HG03457 (cell line): ENCODE results near the gene CYB5A.
"Not testable (repeated sequence)": the region's sequence is repeated elsewhere in the genome, so short reads cannot be mapped to it uniquely, and the experiment has no call there.

Experiments used
- ATAC-seq: cut with Tn5 transposase; IDR thresholded peaks from one replicate; pipeline ENCODE4 v1.9.1; 2021; ENCODE audit warnings: moderate number of reproducible peaks; ENCODE audit not compliant: unreplicated experiment

The CYB5A gene

GRCh38 chr18:74291771-74292540, at the start of gene CYB5A:
TSS of gene CYB5A (minus strand) at chr18:74291963. CDS start at chr18:74291875, 88 bp downstream.
- ATAC-seq: peak; percentile 100

- ATAC-seq: no peak
Measured at GRCh38 chr18:74337912-74338309, 46.1 kb upstream of the CYB5A start.

GRCh38 chr18:74337155-74337911, 45.6 kb upstream of the CYB5A start:
- ATAC-seq: no peak

DNA sequence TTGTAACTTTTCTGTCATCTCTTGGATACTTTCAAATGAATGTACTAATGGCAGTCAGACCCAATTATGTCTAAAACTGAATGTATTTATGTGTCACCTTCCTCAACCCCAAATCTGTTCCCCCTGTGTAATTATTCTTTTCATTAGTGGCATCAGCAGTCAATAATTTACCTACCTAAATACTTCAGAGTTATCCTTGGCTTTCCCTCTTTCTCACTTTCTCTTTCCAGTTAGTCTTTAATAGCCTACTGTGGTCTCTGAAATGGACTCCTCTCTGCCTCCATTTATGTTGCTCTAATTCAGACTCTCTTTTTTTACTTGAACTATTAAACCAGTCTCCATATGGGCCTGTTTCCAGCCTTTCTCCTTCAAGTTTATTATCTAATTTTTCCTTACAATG, 44.9 kb upstream of the CYB5A start:
- ATAC-seq: peak; percentile 52

DNA sequence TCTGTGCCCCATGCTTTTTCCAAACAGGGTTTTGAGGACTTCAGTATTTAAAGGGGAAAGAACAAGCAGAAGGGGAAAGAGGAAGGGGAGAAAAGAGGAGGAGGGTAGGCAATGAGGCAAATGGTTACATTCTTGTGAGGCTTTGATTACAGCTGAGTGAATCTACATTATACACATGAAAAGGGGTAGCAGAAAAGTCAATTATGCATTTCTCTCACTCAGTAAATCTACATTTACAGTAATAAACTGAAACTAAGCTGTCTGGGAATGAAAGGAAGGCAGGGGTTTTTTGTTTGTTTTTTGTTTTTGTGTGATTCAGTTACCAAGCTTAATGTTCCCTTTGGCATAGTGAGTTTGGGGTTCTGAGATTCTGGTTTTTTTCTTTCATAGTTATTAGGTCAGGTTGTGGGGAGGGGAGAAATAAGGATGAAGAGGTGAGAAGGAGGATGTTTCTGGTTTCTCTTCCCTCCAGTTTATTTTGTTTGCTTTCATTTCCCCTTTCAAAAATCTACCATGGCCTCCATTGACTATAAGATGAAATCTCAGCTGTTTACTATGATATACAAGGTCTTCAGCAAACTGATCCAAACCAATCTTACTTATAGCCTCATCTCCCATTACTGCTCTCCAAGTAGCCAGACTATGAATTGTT, 42.6 kb upstream of the CYB5A start:
- no peak for ATAC-seq

- no peak for ATAC-seq
Measured at GRCh38 chr18:74333091-74333490, 41.3 kb upstream of the CYB5A start.

- no peak for ATAC-seq
Measured at GRCh38 chr18:74331404-74331803, 39.6 kb upstream of the CYB5A start.

GRCh38 chr18:74329688-74330205, 38.0 kb upstream of the CYB5A start:
- no peak for ATAC-seq

DNA sequence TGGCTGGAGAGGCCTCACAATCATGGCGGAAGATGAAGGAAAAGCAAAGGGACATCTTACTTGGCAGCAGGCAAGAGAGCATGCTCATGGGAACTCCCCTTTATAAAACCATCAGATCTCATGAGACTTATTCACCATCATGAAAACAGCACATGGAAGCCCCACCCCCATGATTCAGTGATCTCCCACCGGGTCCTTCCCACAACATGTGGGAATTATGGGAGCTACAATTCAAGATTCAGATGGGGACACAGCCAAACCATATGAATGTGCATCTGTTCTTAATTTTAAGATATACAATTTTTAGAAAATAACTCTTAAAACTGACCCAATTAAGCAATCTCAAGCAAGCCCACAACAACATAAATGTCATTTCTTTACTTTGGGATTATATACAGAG, 36.4 kb upstream of the CYB5A start:
- ATAC-seq: no peak

- ATAC-seq: not testable (repeated sequence)
Measured at GRCh38 chr18:74326791-74327190, 35.0 kb upstream of the CYB5A start.

DNA sequence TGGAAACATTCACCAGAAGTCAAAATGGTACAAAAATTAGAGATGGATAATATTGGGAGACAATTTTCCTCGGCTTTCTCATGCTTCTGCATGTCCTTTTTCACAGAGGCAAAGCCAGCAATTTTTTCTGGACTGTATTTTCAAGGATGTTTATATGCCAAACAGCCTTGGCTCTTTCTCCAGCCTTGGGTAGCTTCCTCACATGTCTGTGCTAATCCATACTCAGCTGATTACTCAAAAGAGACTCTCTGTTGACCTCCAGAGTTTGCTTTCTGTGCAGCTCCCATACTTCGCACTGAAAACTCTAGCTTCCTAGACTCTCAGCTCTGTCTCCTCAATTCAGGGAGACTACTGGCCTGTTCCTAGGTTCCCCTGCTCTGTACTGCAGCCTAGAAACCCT, 34.5 kb upstream of the CYB5A start:
- ATAC-seq: no peak

GRCh38 chr18:74316257-74317170, 24.8 kb upstream of the CYB5A start:
- no peak for ATAC-seq

DNA sequence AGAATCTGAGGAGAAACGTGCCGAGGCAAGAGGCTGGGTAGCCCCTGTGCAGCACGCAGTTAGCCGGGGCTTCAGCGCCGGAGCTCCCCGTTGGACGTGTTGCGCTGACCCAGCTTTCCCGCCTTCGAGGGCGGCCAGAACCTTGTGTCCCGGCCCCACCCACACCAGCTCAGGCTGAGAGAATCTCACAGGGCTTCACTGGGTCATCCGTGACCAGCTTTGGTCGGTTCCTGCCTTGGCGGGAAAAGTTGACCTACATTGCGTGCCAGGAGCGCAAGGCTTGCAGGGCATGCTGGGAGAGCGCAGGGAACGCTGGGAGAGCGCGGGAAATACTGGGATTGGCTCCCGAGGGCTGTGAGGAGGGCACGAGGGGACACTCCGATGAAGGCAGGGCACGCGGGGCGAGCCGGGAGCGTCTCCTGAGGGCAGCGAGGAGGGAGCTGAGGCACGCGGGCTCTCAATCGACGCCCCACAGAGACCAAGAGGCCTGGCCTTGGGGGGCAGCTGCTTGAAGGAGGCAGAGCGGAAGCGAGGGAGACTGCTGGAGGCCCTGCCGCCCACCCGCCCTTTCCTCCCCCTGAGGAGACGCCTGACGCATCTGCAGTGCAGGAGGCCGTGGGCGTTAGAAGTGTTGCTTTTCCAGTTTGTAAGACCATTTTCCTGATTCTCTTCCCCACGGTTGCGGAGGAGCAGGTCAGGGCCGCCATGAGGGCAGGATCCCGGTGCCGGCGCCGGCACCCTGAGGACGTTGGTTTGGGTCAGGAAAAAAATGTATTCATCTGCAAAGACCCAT, 23.9 kb upstream of the CYB5A start, which contains the start of gene C18orf63:
Gene C18orf63 (plus strand): TSS at position 376 of the 793 bp plus-strand sequence. CDS start 2,027 bp downstream, outside the sequence.
- ATAC-seq: no peak

DNA sequence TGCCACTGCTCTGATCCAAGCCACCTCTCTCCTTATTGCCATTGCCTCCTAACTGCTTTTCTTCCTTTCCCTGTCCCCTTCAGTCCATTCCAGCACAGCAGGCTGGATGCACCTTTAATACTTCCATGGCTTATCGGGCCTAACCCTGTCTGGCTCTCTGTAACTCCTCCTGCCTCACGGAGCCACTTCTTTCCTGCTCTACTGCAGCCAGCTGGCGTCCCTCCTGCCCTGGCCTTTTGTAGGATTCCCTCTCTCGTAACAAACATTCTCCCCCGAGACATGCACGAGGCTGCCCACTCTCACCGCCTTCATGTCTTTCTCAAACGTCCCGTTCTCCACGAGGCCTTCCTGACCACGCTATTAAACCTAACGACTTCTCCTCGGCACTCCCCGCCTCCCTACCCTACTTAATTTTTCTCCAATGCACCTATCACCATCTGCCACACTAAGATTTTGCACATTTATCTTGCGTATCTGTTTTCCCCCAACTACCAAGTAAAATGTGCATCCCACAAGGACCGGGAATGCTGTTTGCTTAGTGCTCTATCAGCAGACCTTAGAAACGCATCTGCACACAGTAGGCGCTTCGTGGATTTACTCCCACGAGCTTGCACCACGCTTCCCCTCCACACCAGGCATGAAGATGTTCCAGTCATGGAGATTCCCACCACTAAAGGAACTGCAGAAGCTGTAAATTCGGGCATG, 23.1 kb upstream of the CYB5A start:
- ATAC-seq: no peak

DNA sequence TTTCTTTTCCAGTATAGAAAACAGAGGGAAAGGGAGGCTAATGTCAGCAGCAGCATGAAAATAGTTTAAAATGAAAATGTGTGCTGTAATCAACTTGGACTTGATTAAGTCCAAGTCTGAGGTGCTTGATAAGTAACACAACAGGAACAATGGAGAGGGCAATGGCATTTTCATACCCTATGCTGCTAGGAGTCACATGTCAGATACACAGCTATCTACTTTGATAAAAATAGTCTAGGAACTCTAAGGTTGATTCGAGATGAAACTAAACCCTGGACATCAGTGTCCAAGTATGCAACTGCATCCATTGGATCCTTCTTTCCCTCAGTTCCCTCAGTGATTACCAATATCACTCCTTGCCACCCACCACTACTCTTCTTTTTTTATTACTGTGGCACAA, 19.2 kb upstream of the CYB5A start:
- ATAC-seq: no peak

DNA sequence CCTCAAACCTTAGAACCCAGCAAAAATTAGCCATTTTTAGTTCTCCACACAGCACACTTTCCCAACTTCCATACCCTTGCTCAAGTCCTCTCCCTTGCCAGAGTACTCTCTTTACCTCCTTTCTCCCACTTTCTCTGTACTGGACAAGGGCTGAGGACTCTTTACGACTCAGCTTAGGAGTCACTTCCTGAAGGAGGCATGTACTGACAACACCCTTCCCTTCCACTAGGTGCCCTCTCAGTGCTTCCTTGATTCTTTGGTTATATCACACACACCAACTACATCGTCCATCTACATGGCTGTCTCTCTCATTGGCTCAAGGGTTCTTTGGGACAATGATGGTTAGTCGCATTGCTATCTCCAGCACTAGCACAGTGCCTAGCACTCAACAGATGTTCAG, 18.6 kb upstream of the CYB5A start:
- peak; percentile 85 for ATAC-seq

- no peak for ATAC-seq
Measured at GRCh38 chr18:74303936-74304335, 12.2 kb upstream of the CYB5A start.

DNA sequence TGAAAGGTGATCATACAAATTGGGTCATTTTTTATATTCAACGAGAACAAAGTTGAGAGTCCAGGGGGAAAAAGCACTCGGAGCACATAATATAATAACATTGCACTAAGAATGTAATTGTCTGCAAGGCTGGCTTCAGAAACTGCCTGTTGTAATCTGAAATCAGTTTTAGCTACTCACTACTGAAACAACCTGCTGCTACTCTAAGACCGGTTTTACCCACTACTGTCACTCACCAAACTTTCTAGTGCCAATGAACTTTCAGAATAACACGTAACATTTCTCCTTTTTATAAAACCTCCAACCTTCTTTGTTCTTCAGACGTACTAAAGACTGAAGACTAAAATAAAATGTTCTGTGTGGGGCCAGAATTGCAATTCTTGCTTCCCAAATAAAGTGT, 11.5 kb upstream of the CYB5A start:
- no peak for ATAC-seq

DNA sequence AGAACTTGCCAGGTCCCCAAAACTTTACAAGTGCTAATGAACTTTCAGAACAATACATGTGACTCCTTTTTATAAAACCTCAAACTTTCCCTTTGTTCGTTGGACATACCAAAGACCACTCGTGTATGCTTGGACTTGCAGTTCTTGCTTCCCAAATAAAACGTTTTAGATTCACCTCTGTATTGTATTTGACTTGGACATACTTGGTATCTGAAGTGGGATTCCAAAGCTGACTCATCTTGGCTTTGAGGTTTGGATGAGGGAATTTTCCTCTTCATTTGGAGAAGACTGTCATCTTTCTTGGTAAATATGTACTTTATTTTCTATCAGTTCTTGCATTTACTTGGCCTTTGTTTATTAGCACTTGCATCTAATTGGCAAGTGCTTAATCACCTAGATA, 8.0 kb upstream of the CYB5A start:
- ATAC-seq: no peak
